SK-N-SH (cell line): ENCODE data around the gene TLE6. TPM values are rescaled to one million over a fixed set of nuclear protein-coding genes. Genes with fewer than 3 reads are reported as not detected.
A peak's percentile ranks its signal among the peaks of the same experiment; 100 is the strongest.

ENCODE experiments used
- CTCF ChIA-PET: fragments of 300-600, 350-600 bp; formaldehyde crosslinking; extraction: SDS; loops from one replicate; lab custom pipeline; 2021; lab: Yijun Ruan, JAX
- POLR2A ChIA-PET: fragments of 350-600 bp; sonication (Branson Sonifier 250); formaldehyde crosslinking; extraction: SDS; loops from one replicate; lab custom pipeline; 2020; ENCODE audit warnings: antibody characterized with exemption, inconsistent platforms; lab: Yijun Ruan, JAX
- DNase-seq: peaks from one replicate; pipeline ENCODE4 v3.0.0; 2012
- H2AFZ ChIP-seq: fragments of 200-600 bp; sonication (generic); 2 replicates; pipeline ENCODE4 v1.8.1; 2016; ENCODE audit warnings: antibody characterized with exemption, mild to moderate bottlenecking, low read depth
- H3F3A ChIP-seq: fragments of 200-600 bp; sonication (generic); replicated peaks from 2 replicates; pipeline ENCODE3; 2016; ENCODE audit warnings: antibody characterized with exemption, mild to moderate bottlenecking; ENCODE audit not compliant: insufficient read depth
- H3K27ac ChIP-seq, 2 experiments: fragments of 200-500 bp in 1 of 2; fragments of 200-600 bp in 1 of 2; sonication (Bioruptor generic) in 1 of 2; sonication (generic), shearing (Covaris generic) in 1 of 2; 2 replicates each; pipeline versions ENCODE4 v1.5.1 to v1.6.1; 2014 to 2016; ENCODE audit warnings: low read depth in 2 of 2, inconsistent platforms in 1 of 2, low read length in 1 of 2, mild to moderate bottlenecking in 1 of 2, mixed read lengths in 1 of 2
- H3K27me3 ChIP-seq: fragments of 200-600 bp; sonication (generic), shearing (Covaris generic); 2 replicates; pipeline ENCODE4 v1.6.1; 2016; ENCODE audit warnings: mixed run types; ENCODE audit not compliant: insufficient read depth
- H3K36me3 ChIP-seq, 2 experiments: fragments of 200-500 bp in 1 of 2; fragments of 200-600 bp in 1 of 2; sonication (Bioruptor generic) in 1 of 2; sonication (generic) in 1 of 2; replicated peaks in 1 of 2; 2 replicates each; pipeline versions ENCODE3 to v1.5.1; 2014 to 2016; ENCODE audit warnings: low read length in 1 of 2, mild to moderate bottlenecking in 1 of 2; ENCODE audit not compliant: insufficient read depth in 2 of 2, control insufficient read depth in 1 of 2
- H3K4me1 ChIP-seq, 2 experiments: fragments of 200-500 bp in 1 of 2; fragments of 200-600 bp in 1 of 2; sonication (Bioruptor generic) in 1 of 2; sonication (generic), shearing (Covaris generic) in 1 of 2; 2 replicates each; pipeline versions ENCODE4 v1.5.1 to v1.6.1; 2014 to 2016; ENCODE audit warnings: low read depth in 1 of 2, low read length in 1 of 2, mixed run types in 1 of 2; ENCODE audit not compliant: insufficient read depth in 2 of 2, control insufficient read depth in 1 of 2
- H3K4me2 ChIP-seq: fragments of 200-600 bp; sonication (generic), shearing (Covaris generic); 2 replicates; pipeline ENCODE4 v1.6.1; 2017; ENCODE audit warnings: mixed run types
- H3K4me3 ChIP-seq, 2 experiments: fragments of 200-500 bp in 1 of 2; fragments of 200-600 bp in 1 of 2; sonication (Bioruptor generic) in 1 of 2; sonication (generic), shearing (Covaris generic) in 1 of 2; 2 replicates each; pipeline versions ENCODE4 v1.5.1 to v1.8.1; 2014 to 2016; ENCODE audit warnings: low read depth in 2 of 2, inconsistent platforms in 1 of 2, low read length in 1 of 2, mild to moderate bottlenecking in 1 of 2, mixed read lengths in 1 of 2, moderate library complexity in 1 of 2
- H3K79me2 ChIP-seq: fragments of 200-600 bp; sonication (generic); 2 replicates; pipeline ENCODE4 v1.8.1; 2017; ENCODE audit warnings: mild to moderate bottlenecking; ENCODE audit not compliant: insufficient read depth
- H3K9ac ChIP-seq: fragments of 200-600 bp; sonication (generic); 2 replicates; pipeline ENCODE4 v1.6.1; 2017; ENCODE audit warnings: mixed run types
- H3K9me2 ChIP-seq: fragments of 200-600 bp; sonication (generic); 2 replicates; pipeline ENCODE4 v1.6.1; 2017; ENCODE audit warnings: mixed run types
- H3K9me3 ChIP-seq: fragments of 200-600 bp; sonication (generic); 2 replicates; pipeline ENCODE4 v1.6.1; 2017; ENCODE audit warnings: mixed run types, mild to moderate bottlenecking, moderate library complexity
- H4K20me1 ChIP-seq: fragments of 200-600 bp; sonication (generic); 2 replicates; pipeline ENCODE4 v1.6.1; 2017; ENCODE audit warnings: mild to moderate bottlenecking, mixed run types; ENCODE audit not compliant: insufficient read depth
- CHD2 ChIP-seq: fragments of 150-350 bp; IDR thresholded peaks from 2 replicates; pipeline ENCODE4 v1.6.1; 2018; ENCODE audit warnings: low read length; ENCODE audit not compliant: partially characterized antibody
- CTCF ChIP-seq: fragments of 200-600 bp; sonication (generic); IDR thresholded peaks from 2 replicates; pipeline ENCODE4 v1.6.1; 2017; ENCODE audit warnings: antibody characterized with exemption, mild to moderate bottlenecking, moderate library complexity
- ELF1 ChIP-seq: IDR thresholded peaks from 2 replicates; pipeline ENCODE4 v1.4.0; 2012
- EP300 ChIP-seq, 2 experiments: IDR thresholded peaks; 2 replicates each; pipeline versions ENCODE4 v1.4.0 to v1.6.1; 2012; ENCODE audit warnings: borderline replicate concordance in 1 of 2, low read depth in 1 of 2, low read length in 1 of 2
- FOSL2 ChIP-seq: IDR thresholded peaks from 2 replicates; pipeline ENCODE4 v1.4.0; 2012; ENCODE audit warnings: low read depth, mild to moderate bottlenecking, moderate library complexity, borderline replicate concordance
- FOXJ3 ChIP-seq: sonication (generic); formaldehyde crosslinking; IDR thresholded peaks from 2 replicates; pipeline ENCODE4 v1.5.1; 2020; ENCODE audit warnings: mild to moderate bottlenecking, missing genetic modification reagents
- GABPA ChIP-seq: IDR thresholded peaks from 2 replicates; pipeline ENCODE4 v1.4.0; 2012; ENCODE audit warnings: low read depth, mild to moderate bottlenecking
- IRF3 ChIP-seq: fragments of 150-350 bp; IDR thresholded peaks from 2 replicates; pipeline ENCODE4 v1.6.1; 2016; ENCODE audit warnings: mild to moderate bottlenecking, low read depth, low read length
- JUND ChIP-seq: IDR thresholded peaks from 2 replicates; pipeline ENCODE4 v1.4.0; 2012
- NFIC ChIP-seq: IDR thresholded peaks from 2 replicates; pipeline ENCODE4 v1.4.0; 2012; ENCODE audit warnings: borderline replicate concordance
- POLR2AphosphoS5 ChIP-seq: IDR thresholded peaks from 2 replicates; pipeline ENCODE4 v1.6.1; 2012; ENCODE audit warnings: low read depth, low read length
- RAD21 ChIP-seq: IDR thresholded peaks from 2 replicates; pipeline ENCODE4 v1.6.1; 2012; ENCODE audit warnings: mild to moderate bottlenecking, low read length
- RCOR1 ChIP-seq: fragments of 150-350 bp; IDR thresholded peaks from 2 replicates; pipeline ENCODE4 v1.6.1; 2017; ENCODE audit warnings: antibody characterized with exemption, low read length
- RFX5 ChIP-seq: IDR thresholded peaks from 2 replicates; pipeline ENCODE4 v1.6.1; 2012; ENCODE audit warnings: mild to moderate bottlenecking, improper control_type of control experiment, low read length
- RXRA ChIP-seq: IDR thresholded peaks from 2 replicates; pipeline ENCODE4 v1.4.0; 2012; ENCODE audit warnings: low read depth, mild to moderate bottlenecking, borderline replicate concordance
- SIN3A ChIP-seq: IDR thresholded peaks from 2 replicates; pipeline ENCODE4 v1.6.1; 2012; ENCODE audit warnings: low read depth, mild to moderate bottlenecking, low read length, moderate library complexity, borderline replicate concordance
- SMC3 ChIP-seq: IDR thresholded peaks from 2 replicates; pipeline ENCODE4 v1.6.1; 2012; ENCODE audit warnings: low read depth, low read length, improper control_type of control experiment
- TCF12 ChIP-seq: IDR thresholded peaks from 2 replicates; pipeline ENCODE4 v1.4.0; 2012
- TEAD4 ChIP-seq: IDR thresholded peaks from 2 replicates; pipeline ENCODE4 v1.4.0; 2012; ENCODE audit warnings: mild to moderate bottlenecking, borderline replicate concordance; ENCODE audit not compliant: insufficient read depth
- USF2 ChIP-seq: fragments of 150-350 bp; IDR thresholded peaks from 2 replicates; pipeline ENCODE4 v1.6.1; 2017; ENCODE audit warnings: antibody characterized with exemption, low read length, low read depth, borderline replicate concordance
- WGBS: methylation state at CpG from one replicate; pipeline ENCODE4 v1.1.6; 2017; ENCODE audit warnings: low lambda C conversion rate; 5-methylcytosine and 5-hydroxymethylcytosine counted together
- polyA plus RNA-seq, 3 experiments: library from polyadenylated mRNA; depleted of rRNA; stranded (reverse); fragments of >200 nt; gene quantifications; 2 replicates each; pipeline ENCODE4 v1.2.3, GENCODE V29; 2012

The TLE6 gene
- polyA plus RNA-seq, 1 of the 3 experiments (the other 2 are of a cell fraction), result 3.3 TPM

- ChIA-PET CTCF (interaction anchor here (0.6 to 10.7 kb wide), 45 partner anchors 8 to 342 kb away, joined by 3 to 154 read pairs (median 4); partner anchors contain the start of gene NCLN), POLR2A (interaction anchor here (0.6 to 1.3 kb wide), 3 partner anchors 11 to 99 kb away, joined by 3 to 5 read pairs (median 5); no protein-coding TSS in a partner anchor)
- TF ChIP-seq RAD21 (peak; percentile 94), SMC3 (peak; percentile 71), GABPA (no peak), RFX5 (0 out of 2 replicates have a peak, but pooled peaks have one; percentile 18), CTCF (peak; percentile 83), USF2 (no peak)
- WGBS, result 31% methylated on average over 17 of the region's 17 CpGs
- Histone ChIP-seq H3K4me1 (no peaks in the 10 kb centered on the region), H3K9ac (no peak overlapping the region), H3K79me2 (no peaks in the 10 kb centered on the region), H3K9me2 (no peaks in the 10 kb centered on the region), H3K9me3 (no peaks in the 10 kb centered on the region), H3K27me3 (0 out of 2 replicates have a peak, but pooled peaks cover 3% of the 10 kb centered on the region), H3K36me3 (no peaks in the 10 kb centered on the region), H3K27ac (no peak overlapping the region), H3K4me3 (peak overlapping the region in 1 of 2 experiments; percentile 37; a peak in 1 of 4 replicates), H3F3A (no peaks in the 10 kb centered on the region), H4K20me1 (no peaks in the 10 kb centered on the region), H2AFZ (peak overlapping the region; percentile 70; the same call in 1 of the 2 replicates), H3K4me2 (no peak overlapping the region)
- DNase-seq, result peak; percentile 77
Observed at GRCh38 chr19:2962018-2962670, 15.2 kb upstream of the TLE6 start.

DNA sequence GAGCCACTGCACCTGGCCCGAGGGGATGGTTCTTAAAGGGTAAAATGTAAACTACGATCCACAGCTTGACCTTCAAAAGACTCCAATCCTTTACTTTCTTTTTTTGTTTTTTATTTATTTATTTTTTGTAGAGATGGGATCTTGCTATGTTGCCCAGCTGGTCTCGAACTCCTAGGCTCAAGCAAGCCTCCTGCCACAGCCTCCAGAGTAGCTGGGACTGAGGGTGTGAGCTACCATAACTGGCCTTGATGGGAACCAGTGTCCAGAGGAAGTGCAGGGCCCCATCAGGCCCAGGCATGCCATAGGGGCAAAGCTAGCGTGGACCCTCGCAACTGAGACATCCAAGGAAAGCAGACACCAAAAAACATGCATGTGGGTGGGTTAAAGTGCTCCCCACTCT is 14.2 kb upstream of the TLE6 start:
- Histone ChIP-seq H3K9me2 (no peaks in the 10 kb centered on the region), H3F3A (no peaks in the 10 kb centered on the region), H3K4me2 (no peak overlapping the region), H2AFZ (no peak overlapping the region), H3K9ac (no peak overlapping the region), H3K36me3 (no peaks in the 10 kb centered on the region), H4K20me1 (no peaks in the 10 kb centered on the region), H3K4me1 (no peaks in the 10 kb centered on the region), H3K9me3 (no peaks in the 10 kb centered on the region), H3K27me3 (0 out of 2 replicates have a peak, but pooled peaks cover 3% of the 10 kb centered on the region), H3K4me3 (no peak overlapping the region), H3K79me2 (no peaks in the 10 kb centered on the region), H3K27ac (no peak overlapping the region)
- TF ChIP-seq RCOR1 (no peak), TCF12 (no peak), CTCF (no peak), IRF3 (no peak), FOSL2 (no peak), POLR2AphosphoS5 (no peak), CHD2 (no peak), TEAD4 (no peak), ELF1 (no peak), NFIC (no peak), USF2 (no peak), RXRA (no peak), SIN3A (no peak), FOXJ3 (CRISPR knock-in tag) (no peak), JUND (no peak), EP300 (IDR thresholded peaks at IDR 0.05; ENCODE audit: borderline replicate concordance in 1 of 2, low read depth in 1 of 2, low read length in 1 of 2) (no peak)
- ChIA-PET POLR2A (interaction anchor here (1.3 kb wide), 1 partner anchor 12 kb away, joined by 3 read pairs; no protein-coding TSS in a partner anchor), CTCF (interaction anchor here (0.6 to 10.7 kb wide), 27 partner anchors 11 to 261 kb away, joined by 3 to 154 read pairs (median 5); partner anchors contain the start of gene NCLN)
- no peak for DNase-seq
- 90% methylated on average over 5 of the region's 5 CpGs for WGBS
